DOHH2 (cell line): ENCODE measurements around the gene TF.

Experiments used
- H3F3A ChIP-seq: fragments of 200-600 bp; sonication (generic), shearing (Covaris generic); 2 replicates; pipeline ENCODE4 v1.6.0; 2016; ENCODE audit warnings: antibody characterized with exemption, mild to moderate bottlenecking; ENCODE audit not compliant: control insufficient read depth, insufficient read depth
- H3K27ac ChIP-seq: fragments of 200-600 bp; sonication (generic); 2 replicates; pipeline ENCODE4 v1.5.1; 2014; ENCODE audit warnings: low read depth, mild to moderate bottlenecking, low read length, moderate library complexity
- H3K27me3 ChIP-seq: fragments of 200-600 bp; sonication (generic); 2 replicates; pipeline ENCODE4 v1.6.1; 2014; ENCODE audit warnings: mild to moderate bottlenecking, low read length, mixed read lengths; ENCODE audit not compliant: control insufficient read depth
- H3K36me3 ChIP-seq: fragments of 200-600 bp; sonication (generic); 2 replicates; pipeline ENCODE4 v1.6.1; 2014; ENCODE audit warnings: mild to moderate bottlenecking, low read length, moderate library complexity, mixed read lengths; ENCODE audit not compliant: control insufficient read depth
- H3K4me1 ChIP-seq: fragments of 200-600 bp; sonication (generic); 2 replicates; pipeline ENCODE4 v1.6.1; 2014; ENCODE audit warnings: mild to moderate bottlenecking, low read length, mixed read lengths; ENCODE audit not compliant: control insufficient read depth
- H3K4me2 ChIP-seq: fragments of 200-600 bp; sonication (generic); 2 replicates; pipeline ENCODE4 v1.6.0; 2014; ENCODE audit warnings: mild to moderate bottlenecking, low read length, moderate library complexity
- H3K4me3 ChIP-seq: fragments of 200-600 bp; sonication (generic); 2 replicates; pipeline ENCODE4 v1.5.1; 2014; ENCODE audit warnings: mild to moderate bottlenecking, low read length, mixed read lengths
- H3K79me2 ChIP-seq: fragments of 200-600 bp; sonication (generic); 2 replicates; pipeline ENCODE4 v1.6.1; 2014; ENCODE audit warnings: mild to moderate bottlenecking, low read length, mixed read lengths; ENCODE audit not compliant: control insufficient read depth
- H3K9me2 ChIP-seq: fragments of 200-600 bp; sonication (generic); replicated peaks from 2 replicates; pipeline ENCODE4 v1.6.1; 2014; ENCODE audit warnings: mild to moderate bottlenecking, low read length, mixed read lengths; ENCODE audit not compliant: control insufficient read depth
- H3K9me3 ChIP-seq: fragments of 200-600 bp; sonication (generic); 2 replicates; pipeline ENCODE4 v1.6.1; 2014; ENCODE audit warnings: antibody characterized with exemption, low read length, mixed read lengths; ENCODE audit not compliant: control insufficient read depth, insufficient read depth
- H4K20me1 ChIP-seq: fragments of 200-600 bp; sonication (generic); 2 replicates; pipeline ENCODE4 v1.6.0; 2014; ENCODE audit warnings: low read depth, mild to moderate bottlenecking, antibody characterized with exemption, low read length, moderate library complexity; ENCODE audit not compliant: control insufficient read depth, insufficient read depth
- CTCF ChIP-seq: fragments of 200-600 bp; sonication (generic); IDR thresholded peaks from one replicate; pipeline ENCODE4 v1.5.1; 2014; ENCODE audit warnings: antibody characterized with exemption, mild to moderate bottlenecking, low read depth, low read length; ENCODE audit not compliant: poor library complexity, severe bottlenecking
- EZH2phosphoT487 ChIP-seq: fragments of 200-600 bp; sonication (generic); IDR thresholded peaks from 2 replicates; pipeline ENCODE4 v1.6.1; 2017; ENCODE audit warnings: borderline replicate concordance, mild to moderate bottlenecking, antibody characterized with exemption, low read length, moderate library complexity, mixed read lengths

The TF gene

GRCh38 chr3:133781570-133781969 is 35.4 kb downstream of the TF start:
- no peaks in the 10 kb centered on the region for H3K79me2 ChIP-seq
- no peaks in the 10 kb centered on the region for H4K20me1 ChIP-seq
- no peaks in the 10 kb centered on the region for H3K9me3 ChIP-seq
- H3F3A ChIP-seq = no peaks in the 10 kb centered on the region
- H3K27ac ChIP-seq = no peak overlapping the region
- no peak overlapping the region for H3K4me2 ChIP-seq
- H3K9me2 ChIP-seq = no peaks in the 10 kb centered on the region
- no peak overlapping the region for H3K4me3 ChIP-seq
- H3K36me3 ChIP-seq = no peaks in the 10 kb centered on the region
- no peaks in the 10 kb centered on the region for H3K4me1 ChIP-seq
- 0 out of 2 replicates have a peak, but pooled peaks cover 5% of the 10 kb centered on the region for H3K27me3 ChIP-seq
- TF ChIP-seq EZH2phosphoT487 (no peak), CTCF (no peak)

DNA sequence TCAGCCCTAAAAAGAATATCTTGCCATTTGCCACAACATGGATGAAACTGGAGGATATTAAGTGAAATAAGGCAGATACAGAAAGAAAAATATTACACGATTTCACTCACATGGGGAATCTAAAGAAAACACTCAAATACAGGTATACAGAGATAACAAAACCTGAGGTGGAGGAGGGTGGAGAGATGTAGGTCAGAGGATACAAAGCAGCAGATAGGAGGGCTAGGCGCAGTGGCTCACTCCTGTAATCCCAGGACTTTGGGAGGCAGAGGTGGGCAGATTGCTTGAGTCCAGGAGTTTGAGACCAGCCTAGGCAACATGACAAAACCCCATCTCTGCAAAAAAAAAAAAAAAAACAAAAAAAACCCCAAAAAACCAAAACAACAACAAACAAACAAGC is 36.3 kb downstream of the TF start:
- TF ChIP-seq CTCF = no peak
- no peak for TF ChIP-seq EZH2phosphoT487
- no peaks in the 10 kb centered on the region for H3K4me1 ChIP-seq
- no peak overlapping the region for H3K27ac ChIP-seq
- H3K27me3 ChIP-seq = 0 out of 2 replicates have a peak, but pooled peaks cover 5% of the 10 kb centered on the region
- H3K9me3 ChIP-seq = no peaks in the 10 kb centered on the region
- no peaks in the 10 kb centered on the region for H3K9me2 ChIP-seq
- no peaks in the 10 kb centered on the region for H3F3A ChIP-seq
- H3K79me2 ChIP-seq = no peaks in the 10 kb centered on the region
- H4K20me1 ChIP-seq = no peaks in the 10 kb centered on the region
- H3K36me3 ChIP-seq = no peaks in the 10 kb centered on the region
- H3K4me2 ChIP-seq = no peak overlapping the region
- H3K4me3 ChIP-seq = no peak overlapping the region

- no peaks in the 10 kb centered on the region for H3K9me2 ChIP-seq
- H3K4me2 ChIP-seq = no peak overlapping the region
- TF ChIP-seq EZH2phosphoT487 (no peak), CTCF (no peak)
- H3F3A ChIP-seq = no peaks in the 10 kb centered on the region
- no peak overlapping the region for H3K4me3 ChIP-seq
- no peaks in the 10 kb centered on the region for H3K9me3 ChIP-seq
- H3K79me2 ChIP-seq = no peaks in the 10 kb centered on the region
- H3K27ac ChIP-seq = no peak overlapping the region
- H3K36me3 ChIP-seq = no peaks in the 10 kb centered on the region
- H3K27me3 ChIP-seq = no peaks in the 10 kb centered on the region
- no peaks in the 10 kb centered on the region for H3K4me1 ChIP-seq
- H4K20me1 ChIP-seq = no peaks in the 10 kb centered on the region
These were observed 37.6 kb downstream of the TF start for GRCh38 chr3:133783762-133784161.

DNA sequence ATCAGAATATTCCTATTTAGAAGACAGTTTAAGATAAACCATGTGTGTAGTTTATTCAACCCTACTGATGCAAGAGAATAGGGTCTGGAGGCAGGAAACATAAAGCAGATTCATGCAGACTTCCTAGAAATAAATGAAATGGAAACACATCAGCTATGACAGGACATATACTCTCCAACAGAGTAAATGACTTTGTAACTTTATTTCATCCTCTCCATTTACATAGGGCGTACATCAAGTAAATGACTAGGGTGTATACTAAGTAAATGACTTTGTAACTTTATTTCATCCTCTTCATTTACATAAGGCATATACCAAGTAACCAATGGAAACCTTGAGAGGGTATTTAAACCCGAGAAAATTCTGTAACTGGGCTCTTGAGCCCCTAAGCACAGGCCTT is 41.8 kb downstream of the TF start:
- TF ChIP-seq EZH2phosphoT487 = no peak

More for the DNA sequence above, 41.8 kb downstream of the TF start:
- H3K27ac ChIP-seq = no peak overlapping the region
- no peaks in the 10 kb centered on the region for H4K20me1 ChIP-seq
- peaks cover 7% of the 10 kb centered on the region for H3K9me3 ChIP-seq
- H3K9me2 ChIP-seq = no peaks in the 10 kb centered on the region
- no peak overlapping the region for H3K4me2 ChIP-seq
- H3K27me3 ChIP-seq = no peaks in the 10 kb centered on the region
- H3K4me1 ChIP-seq = no peaks in the 10 kb centered on the region
- no peaks in the 10 kb centered on the region for H3K36me3 ChIP-seq
- no peaks in the 10 kb centered on the region for H3K79me2 ChIP-seq
- no peak overlapping the region for H3K4me3 ChIP-seq
- H3F3A ChIP-seq = no peaks in the 10 kb centered on the region
